ENCODE measurements around the gene PBRM1. TPM values are rescaled to one million over a fixed set of nuclear protein-coding genes. Genes with fewer than 3 reads are reported as not detected.

The PBRM1 gene
- total RNA-seq, 1 donor from 2014 or later: 131 TPM

DNA sequence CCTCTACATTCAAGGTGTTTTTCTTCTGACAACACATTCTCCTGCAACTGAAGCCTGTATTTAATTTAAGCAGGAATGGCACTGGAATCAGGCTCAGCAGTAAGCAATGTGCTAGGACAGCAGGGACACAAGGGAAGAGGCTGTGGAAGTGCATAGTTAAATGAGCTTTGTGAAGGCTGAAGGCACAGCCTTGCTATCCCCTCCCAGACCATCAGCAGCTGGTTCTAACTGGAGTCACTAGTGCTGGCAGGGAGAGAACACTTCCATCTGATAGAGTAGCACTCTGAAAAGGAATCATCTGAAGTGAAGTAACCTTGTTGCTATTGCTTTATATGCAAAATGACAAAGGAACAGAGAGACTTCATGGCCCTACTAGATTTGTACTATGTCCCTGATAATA lies 134.6 kb downstream of the PBRM1 start:
- peaks cover 2% of the 10 kb centered on the region for H3K4me1 Mint-ChIP-seq (ENCODE audit: low read depth)
- H3K36me3 Mint-ChIP-seq (ENCODE audit: insufficient read depth): peaks cover 15% of the 10 kb centered on the region
- DNase-seq (ENCODE audit: low spot score, unreplicated experiment): no peak
- TF ChIP-seq, protein P1, sequence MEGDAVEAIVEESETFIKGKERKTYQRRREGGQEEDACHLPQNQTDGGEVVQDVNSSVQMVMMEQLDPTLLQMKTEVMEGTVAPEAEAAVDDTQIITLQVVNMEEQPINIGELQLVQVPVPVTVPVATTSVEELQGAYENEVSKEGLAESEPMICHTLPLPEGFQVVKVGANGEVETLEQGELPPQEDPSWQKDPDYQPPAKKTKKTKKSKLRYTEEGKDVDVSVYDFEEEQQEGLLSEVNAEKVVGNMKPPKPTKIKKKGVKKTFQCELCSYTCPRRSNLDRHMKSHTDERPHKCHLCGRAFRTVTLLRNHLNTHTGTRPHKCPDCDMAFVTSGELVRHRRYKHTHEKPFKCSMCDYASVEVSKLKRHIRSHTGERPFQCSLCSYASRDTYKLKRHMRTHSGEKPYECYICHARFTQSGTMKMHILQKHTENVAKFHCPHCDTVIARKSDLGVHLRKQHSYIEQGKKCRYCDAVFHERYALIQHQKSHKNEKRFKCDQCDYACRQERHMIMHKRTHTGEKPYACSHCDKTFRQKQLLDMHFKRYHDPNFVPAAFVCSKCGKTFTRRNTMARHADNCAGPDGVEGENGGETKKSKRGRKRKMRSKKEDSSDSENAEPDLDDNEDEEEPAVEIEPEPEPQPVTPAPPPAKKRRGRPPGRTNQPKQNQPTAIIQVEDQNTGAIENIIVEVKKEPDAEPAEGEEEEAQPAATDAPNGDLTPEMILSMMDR (IDR thresholded peaks at IDR 0.05; ENCODE audit: unreplicated experiment): no peak
- H3K27ac Mint-ChIP-seq: no peak overlapping the region
- H3K27me3 Mint-ChIP-seq: no peaks in the 10 kb centered on the region
- H3K4me3 Mint-ChIP-seq (ENCODE audit: low read depth): no peak overlapping the region
- no peaks in the 10 kb centered on the region for H3K9me3 Mint-ChIP-seq (ENCODE audit: low read depth)

DNA sequence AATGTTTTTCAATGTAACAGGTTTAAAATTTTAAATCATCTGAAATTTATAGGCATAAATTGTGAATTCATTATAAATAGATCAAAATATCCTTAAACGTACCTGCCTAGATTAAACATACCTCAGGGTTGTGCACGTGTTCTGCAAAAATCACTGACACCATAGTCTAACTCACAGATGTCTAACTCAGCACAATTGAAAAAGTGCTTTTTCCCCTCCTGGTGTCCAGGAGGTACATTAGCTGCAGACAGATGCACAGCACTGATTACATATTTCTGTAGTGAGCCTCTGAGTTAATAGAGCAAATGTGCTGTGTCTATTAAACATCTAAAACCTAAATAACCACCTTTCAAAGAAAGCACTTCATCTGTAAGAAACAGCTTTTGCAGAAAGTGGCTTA lies 138.6 kb downstream of the PBRM1 start:
- TF ChIP-seq, protein P1 (IDR thresholded peaks at IDR 0.05; ENCODE audit: unreplicated experiment): no peak
- H3K36me3 Mint-ChIP-seq (ENCODE audit: insufficient read depth): peaks cover 13% of the 10 kb centered on the region
- DNase-seq (ENCODE audit: low spot score, unreplicated experiment): no peak
- no peaks in the 10 kb centered on the region for H3K4me1 Mint-ChIP-seq (ENCODE audit: low read depth)
- no peak overlapping the region for H3K27ac Mint-ChIP-seq
- no peak overlapping the region for H3K4me3 Mint-ChIP-seq (ENCODE audit: low read depth)
- H3K9me3 Mint-ChIP-seq (ENCODE audit: low read depth): no peaks in the 10 kb centered on the region
- no peaks in the 10 kb centered on the region for H3K27me3 Mint-ChIP-seq

DNA sequence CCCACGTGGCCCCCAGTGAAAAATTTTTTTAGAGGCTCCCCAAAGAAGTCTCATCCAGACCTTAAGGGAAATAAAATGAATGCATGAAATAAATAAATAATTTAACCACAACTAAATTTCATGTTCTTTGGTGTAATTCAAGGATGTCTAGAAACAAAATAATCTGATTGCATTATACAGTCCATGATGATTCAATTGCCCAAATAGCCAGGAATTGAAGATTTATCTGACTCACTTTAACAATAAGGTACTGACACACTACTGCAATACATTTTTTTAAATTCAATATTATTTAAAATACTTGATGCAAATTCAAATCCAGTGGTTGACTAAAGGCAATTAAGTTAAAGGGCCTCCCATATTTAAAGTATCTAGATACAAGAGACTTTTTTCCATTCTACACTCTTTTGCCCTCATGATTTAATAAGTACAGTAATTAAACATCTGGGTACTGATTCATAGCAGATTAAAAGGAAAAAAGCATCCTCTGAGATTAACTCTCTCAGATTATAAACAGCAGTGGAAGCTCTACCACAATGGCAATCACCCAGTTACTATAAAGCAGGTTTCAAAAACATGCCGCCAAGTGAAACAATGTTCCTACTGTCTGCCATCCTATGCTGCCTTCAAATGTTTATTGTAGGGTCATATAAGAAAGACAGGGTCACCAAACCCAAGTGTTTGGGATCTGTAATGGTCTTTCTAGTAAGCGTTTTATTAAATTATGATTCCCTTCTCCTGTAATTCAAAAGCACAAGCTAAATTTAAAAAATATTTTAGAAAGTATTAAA lies 139.4 kb downstream of the PBRM1 start:
- H3K36me3 Mint-ChIP-seq (ENCODE audit: insufficient read depth): peaks cover 13% of the 10 kb centered on the region
- H3K27ac Mint-ChIP-seq: no peak overlapping the region
- no peak overlapping the region for H3K4me3 Mint-ChIP-seq (ENCODE audit: low read depth)
- no peak for DNase-seq (ENCODE audit: low spot score, unreplicated experiment)
- H3K9me3 Mint-ChIP-seq (ENCODE audit: low read depth): no peaks in the 10 kb centered on the region
- no peaks in the 10 kb centered on the region for H3K27me3 Mint-ChIP-seq
- H3K4me1 Mint-ChIP-seq (ENCODE audit: low read depth): no peaks in the 10 kb centered on the region
- TF ChIP-seq, protein P1 (IDR thresholded peaks at IDR 0.05; ENCODE audit: unreplicated experiment): no peak

GRCh38 chr3:52544937-52545336 lies 140.8 kb downstream of the PBRM1 start:
- Mint-ChIP-seq H3K27me3 (no peaks in the 10 kb centered on the region), H3K9me3 (ENCODE audit: low read depth) (no peaks in the 10 kb centered on the region), H3K27ac (peak overlapping the region; percentile 93), H3K4me1 (ENCODE audit: low read depth) (no peaks in the 10 kb centered on the region), H3K4me3 (ENCODE audit: low read depth) (no peak overlapping the region), H3K36me3 (ENCODE audit: insufficient read depth) (peaks cover 10% of the 10 kb centered on the region)
- TF ChIP-seq, protein P1 (IDR thresholded peaks at IDR 0.05; ENCODE audit: unreplicated experiment): no peak
- no peak for DNase-seq (ENCODE audit: low spot score, unreplicated experiment)

GRCh38 chr3:52541050-52541449 lies 144.7 kb downstream of the PBRM1 start:
- H3K9me3 Mint-ChIP-seq (ENCODE audit: low read depth): no peaks in the 10 kb centered on the region
- H3K27me3 Mint-ChIP-seq: no peaks in the 10 kb centered on the region
- H3K4me3 Mint-ChIP-seq (ENCODE audit: low read depth): no peak overlapping the region
- DNase-seq (ENCODE audit: low spot score, unreplicated experiment): no peak
- H3K27ac Mint-ChIP-seq: peak overlapping the region; percentile 31
- peaks cover 25% of the 10 kb centered on the region for H3K4me1 Mint-ChIP-seq (ENCODE audit: low read depth)
- peaks cover 7% of the 10 kb centered on the region for H3K36me3 Mint-ChIP-seq (ENCODE audit: insufficient read depth)
- TF ChIP-seq, protein P1 (IDR thresholded peaks at IDR 0.05; ENCODE audit: unreplicated experiment): no peak

Measured in progenitor cell of endocrine pancreas (in vitro differentiated cells).